OCI-LY3 (cell line): ENCODE results near the gene CALHM6.

Source experiments
- CTCF ChIP-seq: fragments of 200-600, 300-600 bp; sonication (generic); IDR thresholded peaks from 2 replicates; pipeline ENCODE4 v1.5.1; 2014; ENCODE audit warnings: antibody characterized with exemption, low read length, low read depth
- EZH2phosphoT487 ChIP-seq: fragments of 200-600 bp; shearing (Covaris generic); IDR thresholded peaks from 2 replicates; pipeline ENCODE4 v1.6.1; 2018; ENCODE audit warnings: antibody characterized with exemption, mixed run types, low read depth

GRCh38 chr6:116437656-116438055, 23.5 kb upstream of the CALHM6 start:
- TF ChIP-seq CTCF (no peak), EZH2phosphoT487 (no peak)
